SU-DHL-6 (cell line): Measurements from ENCODE around the gene SOCS3.

Source experiments
- H2AFZ ChIP-seq: fragments of 200-600 bp; sonication (generic); 2 replicates; pipeline ENCODE4 v1.6.1; 2014; ENCODE audit warnings: low read depth, mild to moderate bottlenecking, moderate library complexity, mixed read lengths, antibody characterized with exemption, low read length; ENCODE audit not compliant: severe bottlenecking
- H3F3A ChIP-seq: fragments of 200-600 bp; shearing (Covaris generic); 2 replicates; pipeline ENCODE4 v1.6.0; 2016; ENCODE audit warnings: antibody characterized with exemption, mild to moderate bottlenecking; ENCODE audit not compliant: insufficient read depth
- H3K27ac ChIP-seq: fragments of 200-600 bp; sonication (generic); 2 replicates; pipeline ENCODE4 v1.5.1; 2016; ENCODE audit warnings: low read depth, mild to moderate bottlenecking, low read length, moderate library complexity, mixed read lengths
- H3K27me3 ChIP-seq: fragments of 200-600 bp; sonication (generic), shearing (Covaris generic); 2 replicates; pipeline ENCODE4 v1.6.0; 2014; ENCODE audit warnings: mild to moderate bottlenecking, low read length
- H3K36me3 ChIP-seq: fragments of 200-600 bp; sonication (generic); 2 replicates; pipeline ENCODE4 v1.6.1; 2014; ENCODE audit warnings: mild to moderate bottlenecking, low read length, mixed read lengths
- H3K4me2 ChIP-seq: fragments of 300-600, 200-600 bp; shearing (Covaris generic), sonication (generic); 2 replicates; pipeline ENCODE4 v1.6.0; 2014; ENCODE audit warnings: low read length, low read depth, mild to moderate bottlenecking; ENCODE audit not compliant: poor library complexity, severe bottlenecking
- H3K4me3 ChIP-seq: fragments of 200-600 bp; sonication (generic); 2 replicates; pipeline ENCODE4 v1.5.1; 2014; ENCODE audit warnings: antibody characterized with exemption, low read length, mild to moderate bottlenecking, mixed read lengths; ENCODE audit not compliant: insufficient read depth, poor library complexity, severe bottlenecking
- H3K79me2 ChIP-seq: fragments of 200-600 bp; sonication (generic); 2 replicates; pipeline ENCODE4 v1.6.1; 2014; ENCODE audit warnings: mild to moderate bottlenecking, low read length, moderate library complexity; ENCODE audit not compliant: insufficient read depth
- H3K9ac ChIP-seq: fragments of 200-600 bp; sonication (generic); 2 replicates; pipeline ENCODE4 v1.7.0; 2014; ENCODE audit warnings: mild to moderate bottlenecking, low read length
- H3K9me2 ChIP-seq: fragments of 200-600 bp; sonication (generic); replicated peaks from 2 replicates; pipeline ENCODE4 v1.6.1; 2014; ENCODE audit warnings: low read length; ENCODE audit not compliant: insufficient read depth
- H3K9me3 ChIP-seq: fragments of 200-600 bp; sonication (generic); 2 replicates; pipeline ENCODE4 v1.6.1; 2014; ENCODE audit warnings: low read length, mixed read lengths; ENCODE audit not compliant: insufficient read depth
- H4K20me1 ChIP-seq: fragments of 200-600 bp; sonication (generic); 2 replicates; pipeline ENCODE4 v1.6.1; 2014; ENCODE audit warnings: low read depth, mild to moderate bottlenecking, antibody characterized with exemption, low read length, moderate library complexity, mixed read lengths
- EZH2phosphoT487 ChIP-seq: fragments of 200-600 bp; sonication (generic), shearing (Covaris generic); conservative IDR thresholded peaks from 2 replicates; pipeline ENCODE4 v1.6.1; 2018; ENCODE audit warnings: mild to moderate bottlenecking, antibody characterized with exemption, low read length, moderate library complexity, mixed read lengths
- TF ChIP-seq, protein P1 (sequence below): fragments of 200-600 bp; sonication (generic); IDR thresholded peaks from one replicate; pipeline ENCODE4 v1.5.1; 2017; ENCODE audit warnings: antibody characterized with exemption, mild to moderate bottlenecking, low read length, moderate library complexity; ENCODE audit not compliant: insufficient read depth, poor library complexity, severe bottlenecking

The SOCS3 gene

DNA sequence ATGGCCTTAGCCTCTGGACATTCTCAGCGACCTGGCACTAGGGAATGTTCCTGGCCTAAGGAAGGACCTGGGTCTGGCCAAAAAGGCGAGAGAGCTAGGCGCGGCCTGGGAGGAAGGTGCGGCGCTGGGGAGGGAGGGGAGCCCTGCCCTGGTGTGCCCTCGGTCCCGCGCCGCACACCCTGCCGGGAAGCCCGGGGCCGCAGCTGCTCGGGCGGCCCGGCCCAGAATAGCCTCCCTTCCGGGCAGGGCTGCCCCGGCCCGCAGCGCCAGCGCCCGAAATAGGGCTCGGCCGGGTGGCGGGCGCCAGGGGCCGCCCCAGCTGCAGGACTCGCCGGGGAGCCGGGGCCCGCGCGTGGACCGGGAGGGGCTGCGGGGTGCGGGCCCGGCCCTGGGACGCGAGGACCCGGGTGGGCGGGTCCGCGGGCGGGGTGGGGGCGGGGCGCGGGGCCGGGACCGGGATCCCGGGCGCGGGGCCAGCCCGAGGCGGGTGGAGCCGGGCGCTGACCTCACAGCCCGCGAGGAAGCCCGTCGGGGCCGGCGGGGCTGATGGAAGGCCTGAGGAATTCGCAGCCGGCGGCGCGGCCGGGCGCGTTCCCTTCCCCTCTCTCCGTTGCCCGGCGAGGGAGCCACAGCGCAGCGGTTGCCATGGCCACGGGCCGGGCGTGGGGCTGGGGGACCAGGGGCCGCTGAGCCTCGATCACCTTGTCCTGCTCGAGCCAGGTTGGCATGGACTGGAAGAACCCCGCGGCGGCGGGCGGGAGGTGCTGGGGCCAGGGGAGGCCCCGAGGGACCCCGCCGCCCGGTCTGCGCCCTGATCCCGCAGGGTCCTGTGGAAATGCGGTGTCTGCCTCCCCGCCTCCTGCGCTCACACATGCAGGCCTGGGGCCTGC lies 18.1 kb downstream of the SOCS3 start:
- no peak overlapping the region for H2AFZ ChIP-seq
- no peaks in the 10 kb centered on the region for H3K27me3 ChIP-seq
- no peak overlapping the region for H3K4me3 ChIP-seq

DNA sequence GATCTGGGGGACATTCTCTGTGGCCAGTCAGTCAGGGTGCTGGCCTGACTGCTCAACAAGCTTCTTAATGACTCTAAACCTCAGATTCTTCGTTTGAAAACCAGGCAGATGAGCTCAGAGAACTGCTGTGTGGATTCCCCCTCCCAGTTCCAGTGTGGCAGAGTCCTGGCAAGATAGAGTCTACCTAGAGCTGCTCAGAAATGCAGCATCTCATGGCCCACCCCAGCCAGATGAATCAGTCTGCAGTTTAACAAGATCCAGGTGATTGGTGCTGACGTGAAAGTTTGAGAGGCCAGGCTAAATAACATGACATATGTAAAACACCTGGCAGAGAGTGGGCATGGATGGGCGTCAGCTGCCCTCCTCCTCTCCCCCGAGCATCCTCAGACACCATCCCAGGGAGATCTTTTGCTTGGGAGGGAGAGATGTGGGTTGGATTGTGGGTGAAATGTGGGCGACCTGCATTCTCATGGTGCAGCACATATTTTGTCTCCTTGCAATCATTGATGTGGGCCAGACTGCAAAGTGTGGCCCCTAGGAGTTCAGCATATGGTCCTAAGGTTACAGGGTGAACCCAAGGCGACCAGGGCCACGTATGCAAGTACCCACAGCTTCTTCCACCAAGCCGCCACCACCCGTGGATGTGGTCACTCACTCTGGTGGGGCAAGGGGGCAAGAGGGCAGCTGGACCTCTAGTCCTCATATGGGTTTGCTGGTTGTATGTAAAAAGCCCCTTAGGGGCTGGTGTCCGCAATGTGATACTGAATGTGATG lies 19.5 kb downstream of the SOCS3 start:
- Histone ChIP-seq H2AFZ (no peak overlapping the region), H4K20me1 (no peaks in the 10 kb centered on the region), H3K9me2 (no peaks in the 10 kb centered on the region), H3K9ac (no peak overlapping the region), H3K36me3 (no peaks in the 10 kb centered on the region), H3K4me2 (no peak overlapping the region), H3K27me3 (no peaks in the 10 kb centered on the region), H3K9me3 (no peaks in the 10 kb centered on the region), H3K27ac (no peak overlapping the region), H3K4me3 (no peak overlapping the region), H3F3A (peaks cover 5% of the 10 kb centered on the region), H3K79me2 (no peaks in the 10 kb centered on the region)
- TF ChIP-seq EZH2phosphoT487: no peak
- TF ChIP-seq, protein P1, sequence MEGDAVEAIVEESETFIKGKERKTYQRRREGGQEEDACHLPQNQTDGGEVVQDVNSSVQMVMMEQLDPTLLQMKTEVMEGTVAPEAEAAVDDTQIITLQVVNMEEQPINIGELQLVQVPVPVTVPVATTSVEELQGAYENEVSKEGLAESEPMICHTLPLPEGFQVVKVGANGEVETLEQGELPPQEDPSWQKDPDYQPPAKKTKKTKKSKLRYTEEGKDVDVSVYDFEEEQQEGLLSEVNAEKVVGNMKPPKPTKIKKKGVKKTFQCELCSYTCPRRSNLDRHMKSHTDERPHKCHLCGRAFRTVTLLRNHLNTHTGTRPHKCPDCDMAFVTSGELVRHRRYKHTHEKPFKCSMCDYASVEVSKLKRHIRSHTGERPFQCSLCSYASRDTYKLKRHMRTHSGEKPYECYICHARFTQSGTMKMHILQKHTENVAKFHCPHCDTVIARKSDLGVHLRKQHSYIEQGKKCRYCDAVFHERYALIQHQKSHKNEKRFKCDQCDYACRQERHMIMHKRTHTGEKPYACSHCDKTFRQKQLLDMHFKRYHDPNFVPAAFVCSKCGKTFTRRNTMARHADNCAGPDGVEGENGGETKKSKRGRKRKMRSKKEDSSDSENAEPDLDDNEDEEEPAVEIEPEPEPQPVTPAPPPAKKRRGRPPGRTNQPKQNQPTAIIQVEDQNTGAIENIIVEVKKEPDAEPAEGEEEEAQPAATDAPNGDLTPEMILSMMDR: no peak

More for the DNA sequence above, 18.1 kb downstream of the SOCS3 start:
- TF ChIP-seq, protein P1: no peak
- peak; percentile 74; the same call in 1 of the 2 replicates for TF ChIP-seq EZH2phosphoT487
- H3K9me3 ChIP-seq: no peaks in the 10 kb centered on the region
- H3F3A ChIP-seq: peaks cover 5% of the 10 kb centered on the region
- H4K20me1 ChIP-seq: no peaks in the 10 kb centered on the region
- H3K4me2 ChIP-seq: peak overlapping the region; percentile 22
- H3K9me2 ChIP-seq: no peaks in the 10 kb centered on the region
- H3K9ac ChIP-seq: no peak overlapping the region
- no peaks in the 10 kb centered on the region for H3K79me2 ChIP-seq
- no peaks in the 10 kb centered on the region for H3K36me3 ChIP-seq
- no peak overlapping the region for H3K27ac ChIP-seq

DNA sequence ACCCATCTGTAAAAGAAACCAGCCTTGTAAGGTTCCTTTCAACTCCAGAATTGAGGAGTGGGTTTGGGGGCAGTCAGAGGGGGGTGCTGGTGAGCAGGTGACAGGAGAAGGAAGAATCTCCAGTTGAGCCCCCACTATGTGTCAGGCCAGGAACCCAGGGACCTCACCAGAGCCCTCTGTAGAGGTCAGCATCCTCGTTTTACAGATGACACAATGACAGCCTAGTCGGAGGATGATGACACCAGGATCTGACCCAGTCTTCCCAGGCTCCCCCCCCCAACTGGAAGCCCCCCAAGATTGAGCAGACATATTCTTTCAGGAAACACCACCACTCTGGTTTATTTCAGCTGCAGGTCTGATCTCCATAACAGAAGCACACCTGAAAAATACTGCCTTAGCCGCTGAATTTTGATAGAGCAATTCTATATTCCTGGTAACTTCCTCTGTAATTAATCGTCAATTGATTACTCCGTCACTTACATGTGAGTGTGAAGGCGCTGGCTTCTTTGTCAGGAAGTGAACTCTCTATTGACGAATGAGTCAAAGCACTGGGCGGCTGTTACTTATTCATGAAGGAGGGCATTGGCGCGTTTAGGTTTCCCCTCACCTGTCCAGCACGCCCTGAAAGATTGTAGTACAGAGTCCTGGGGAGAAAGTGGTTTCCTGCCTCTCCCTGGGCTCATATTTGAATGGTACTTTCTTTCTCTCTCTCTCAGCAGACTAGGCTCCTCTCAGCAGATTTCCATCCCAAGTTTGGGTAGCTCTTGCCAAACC lies 21.2 kb downstream of the SOCS3 start:
- TF ChIP-seq, protein P1: no peak
- no peak for TF ChIP-seq EZH2phosphoT487
- no peaks in the 10 kb centered on the region for H4K20me1 ChIP-seq
- no peaks in the 10 kb centered on the region for H3K79me2 ChIP-seq
- H3K36me3 ChIP-seq: no peaks in the 10 kb centered on the region
- H3K9me3 ChIP-seq: no peaks in the 10 kb centered on the region
- H3F3A ChIP-seq: peaks cover 5% of the 10 kb centered on the region
- no peak overlapping the region for H3K9ac ChIP-seq
- peak overlapping the region; percentile 26 for H3K4me2 ChIP-seq
- no peak overlapping the region for H2AFZ ChIP-seq
- 0 out of 2 replicates have a peak overlapping the region, but pooled peaks have one; percentile 58 for H3K27ac ChIP-seq
- H3K27me3 ChIP-seq: no peaks in the 10 kb centered on the region
- no peaks in the 10 kb centered on the region for H3K9me2 ChIP-seq
- no peak overlapping the region for H3K4me3 ChIP-seq
